HL-60 (cell line): Measurements from ENCODE around the gene GRID1.

ENCODE experiments used
- DNase-seq, 2 experiments: peaks; one replicate each; pipeline ENCODE4 v3.0.0-alpha.2; 2010 to 2020; ENCODE audit warnings: low read depth in 1 of 2, low spot score in 1 of 2
- H3K27ac ChIP-seq: fragments of 250-450 bp; sonication (Bioruptor Pico); replicated peaks from 2 replicates; pipeline ENCODE4 v1.5.1; 2020; ENCODE audit warnings: mild to moderate bottlenecking, moderate library complexity
- H3K27me3 ChIP-seq: fragments of 250-450 bp; sonication (Bioruptor Pico); 2 replicates; pipeline ENCODE4 v1.5.1; 2021; ENCODE audit warnings: mild to moderate bottlenecking, moderate library complexity; ENCODE audit not compliant: insufficient read depth, poor library complexity, severe bottlenecking
- H3K4me3 ChIP-seq: replicated peaks from 2 replicates; pipeline ENCODE4 v1.5.1; 2011; ENCODE audit warnings: mild to moderate bottlenecking, control low read depth, low read length; ENCODE audit not compliant: insufficient read depth
- GABPA ChIP-seq: IDR thresholded peaks from 2 replicates; pipeline ENCODE4 v1.6.1; 2012; ENCODE audit warnings: low read depth
- POLR2AphosphoS5 ChIP-seq: IDR thresholded peaks from 2 replicates; pipeline ENCODE4 v1.6.1; 2012; ENCODE audit warnings: low read depth
- SPI1 ChIP-seq: IDR thresholded peaks from 2 replicates; pipeline ENCODE4 v1.6.1; 2012; ENCODE audit warnings: low read depth, mild to moderate bottlenecking, borderline replicate concordance
- TF ChIP-seq, protein P1 (sequence below): IDR thresholded peaks from 2 replicates; pipeline ENCODE4 v1.6.1; 2012; ENCODE audit warnings: low read depth; ENCODE audit not compliant: insufficient replicate concordance
- TF ChIP-seq, protein P2 (sequence below): IDR thresholded peaks from one replicate; pipeline ENCODE4 v1.5.1; 2011; ENCODE audit warnings: low read length, control low read depth, inconsistent platforms; ENCODE audit not compliant: insufficient read depth

GRID1 gene

DNA sequence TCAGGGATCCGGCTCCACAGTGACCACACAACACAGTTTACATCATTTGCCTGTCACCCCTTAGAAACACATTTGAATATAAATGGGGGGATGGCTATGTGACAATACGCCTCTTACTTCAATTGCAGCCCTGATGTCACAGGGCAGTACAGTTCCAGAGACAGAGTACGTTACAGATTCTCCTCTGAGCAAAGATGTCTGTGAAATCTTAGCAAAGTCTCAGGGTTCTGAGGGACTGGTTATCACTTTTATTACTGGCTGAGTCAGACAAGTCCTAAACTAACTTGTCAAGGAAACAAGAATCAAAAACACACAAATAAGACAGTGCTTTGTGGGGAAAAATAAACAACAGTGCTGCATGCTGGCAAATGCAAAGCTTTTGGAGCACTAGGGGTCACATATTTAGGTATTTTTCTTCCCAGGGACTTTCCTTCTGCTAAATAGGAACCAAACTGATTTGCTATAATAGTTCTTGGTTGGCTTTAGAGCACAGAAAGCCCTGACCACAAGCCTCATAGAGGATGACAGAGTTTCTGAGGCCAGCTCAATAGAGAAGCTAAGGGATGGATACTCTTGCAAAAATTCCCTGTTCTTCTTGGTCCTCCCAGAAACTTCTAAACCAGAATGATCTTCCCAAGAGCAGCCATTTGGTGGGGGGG lies 501.6 kb downstream of the GRID1 start:
- Histone ChIP-seq H3K4me3 (no peak overlapping the region), H3K27ac (no peak overlapping the region), H3K27me3 (no peaks in the 10 kb centered on the region)
- no peak for DNase-seq
- TF ChIP-seq, protein P1, sequence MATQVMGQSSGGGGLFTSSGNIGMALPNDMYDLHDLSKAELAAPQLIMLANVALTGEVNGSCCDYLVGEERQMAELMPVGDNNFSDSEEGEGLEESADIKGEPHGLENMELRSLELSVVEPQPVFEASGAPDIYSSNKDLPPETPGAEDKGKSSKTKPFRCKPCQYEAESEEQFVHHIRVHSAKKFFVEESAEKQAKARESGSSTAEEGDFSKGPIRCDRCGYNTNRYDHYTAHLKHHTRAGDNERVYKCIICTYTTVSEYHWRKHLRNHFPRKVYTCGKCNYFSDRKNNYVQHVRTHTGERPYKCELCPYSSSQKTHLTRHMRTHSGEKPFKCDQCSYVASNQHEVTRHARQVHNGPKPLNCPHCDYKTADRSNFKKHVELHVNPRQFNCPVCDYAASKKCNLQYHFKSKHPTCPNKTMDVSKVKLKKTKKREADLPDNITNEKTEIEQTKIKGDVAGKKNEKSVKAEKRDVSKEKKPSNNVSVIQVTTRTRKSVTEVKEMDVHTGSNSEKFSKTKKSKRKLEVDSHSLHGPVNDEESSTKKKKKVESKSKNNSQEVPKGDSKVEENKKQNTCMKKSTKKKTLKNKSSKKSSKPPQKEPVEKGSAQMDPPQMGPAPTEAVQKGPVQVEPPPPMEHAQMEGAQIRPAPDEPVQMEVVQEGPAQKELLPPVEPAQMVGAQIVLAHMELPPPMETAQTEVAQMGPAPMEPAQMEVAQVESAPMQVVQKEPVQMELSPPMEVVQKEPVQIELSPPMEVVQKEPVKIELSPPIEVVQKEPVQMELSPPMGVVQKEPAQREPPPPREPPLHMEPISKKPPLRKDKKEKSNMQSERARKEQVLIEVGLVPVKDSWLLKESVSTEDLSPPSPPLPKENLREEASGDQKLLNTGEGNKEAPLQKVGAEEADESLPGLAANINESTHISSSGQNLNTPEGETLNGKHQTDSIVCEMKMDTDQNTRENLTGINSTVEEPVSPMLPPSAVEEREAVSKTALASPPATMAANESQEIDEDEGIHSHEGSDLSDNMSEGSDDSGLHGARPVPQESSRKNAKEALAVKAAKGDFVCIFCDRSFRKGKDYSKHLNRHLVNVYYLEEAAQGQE: no peak

DNA sequence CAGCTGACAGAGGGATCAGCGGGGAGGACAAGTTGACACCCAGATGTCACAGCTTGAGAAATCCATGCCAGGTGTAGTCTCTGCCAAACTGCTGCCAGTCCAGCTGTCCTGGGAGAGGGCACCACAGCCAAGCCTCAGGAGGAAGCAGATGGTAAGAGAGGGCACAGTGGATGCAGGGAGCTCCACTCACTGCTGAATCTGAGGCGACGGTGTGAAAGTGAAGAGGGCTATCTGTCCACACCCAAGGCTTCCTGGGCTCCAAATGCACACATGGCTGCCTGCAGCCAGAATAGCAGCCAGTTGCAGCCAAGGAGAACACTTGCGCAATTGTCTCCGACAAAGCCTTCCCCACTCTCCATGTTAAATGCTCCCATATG lies 502.4 kb downstream of the GRID1 start:
- no peak for DNase-seq
- no peak overlapping the region for H3K4me3 ChIP-seq
- no peak overlapping the region for H3K27ac ChIP-seq
- H3K27me3 ChIP-seq: no peaks in the 10 kb centered on the region
- TF ChIP-seq GABPA: no peak
- TF ChIP-seq POLR2AphosphoS5: no peak
- no peak for TF ChIP-seq SPI1
- TF ChIP-seq, protein P1: no peak
- TF ChIP-seq, protein P2, sequence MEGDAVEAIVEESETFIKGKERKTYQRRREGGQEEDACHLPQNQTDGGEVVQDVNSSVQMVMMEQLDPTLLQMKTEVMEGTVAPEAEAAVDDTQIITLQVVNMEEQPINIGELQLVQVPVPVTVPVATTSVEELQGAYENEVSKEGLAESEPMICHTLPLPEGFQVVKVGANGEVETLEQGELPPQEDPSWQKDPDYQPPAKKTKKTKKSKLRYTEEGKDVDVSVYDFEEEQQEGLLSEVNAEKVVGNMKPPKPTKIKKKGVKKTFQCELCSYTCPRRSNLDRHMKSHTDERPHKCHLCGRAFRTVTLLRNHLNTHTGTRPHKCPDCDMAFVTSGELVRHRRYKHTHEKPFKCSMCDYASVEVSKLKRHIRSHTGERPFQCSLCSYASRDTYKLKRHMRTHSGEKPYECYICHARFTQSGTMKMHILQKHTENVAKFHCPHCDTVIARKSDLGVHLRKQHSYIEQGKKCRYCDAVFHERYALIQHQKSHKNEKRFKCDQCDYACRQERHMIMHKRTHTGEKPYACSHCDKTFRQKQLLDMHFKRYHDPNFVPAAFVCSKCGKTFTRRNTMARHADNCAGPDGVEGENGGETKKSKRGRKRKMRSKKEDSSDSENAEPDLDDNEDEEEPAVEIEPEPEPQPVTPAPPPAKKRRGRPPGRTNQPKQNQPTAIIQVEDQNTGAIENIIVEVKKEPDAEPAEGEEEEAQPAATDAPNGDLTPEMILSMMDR: no peak

DNA sequence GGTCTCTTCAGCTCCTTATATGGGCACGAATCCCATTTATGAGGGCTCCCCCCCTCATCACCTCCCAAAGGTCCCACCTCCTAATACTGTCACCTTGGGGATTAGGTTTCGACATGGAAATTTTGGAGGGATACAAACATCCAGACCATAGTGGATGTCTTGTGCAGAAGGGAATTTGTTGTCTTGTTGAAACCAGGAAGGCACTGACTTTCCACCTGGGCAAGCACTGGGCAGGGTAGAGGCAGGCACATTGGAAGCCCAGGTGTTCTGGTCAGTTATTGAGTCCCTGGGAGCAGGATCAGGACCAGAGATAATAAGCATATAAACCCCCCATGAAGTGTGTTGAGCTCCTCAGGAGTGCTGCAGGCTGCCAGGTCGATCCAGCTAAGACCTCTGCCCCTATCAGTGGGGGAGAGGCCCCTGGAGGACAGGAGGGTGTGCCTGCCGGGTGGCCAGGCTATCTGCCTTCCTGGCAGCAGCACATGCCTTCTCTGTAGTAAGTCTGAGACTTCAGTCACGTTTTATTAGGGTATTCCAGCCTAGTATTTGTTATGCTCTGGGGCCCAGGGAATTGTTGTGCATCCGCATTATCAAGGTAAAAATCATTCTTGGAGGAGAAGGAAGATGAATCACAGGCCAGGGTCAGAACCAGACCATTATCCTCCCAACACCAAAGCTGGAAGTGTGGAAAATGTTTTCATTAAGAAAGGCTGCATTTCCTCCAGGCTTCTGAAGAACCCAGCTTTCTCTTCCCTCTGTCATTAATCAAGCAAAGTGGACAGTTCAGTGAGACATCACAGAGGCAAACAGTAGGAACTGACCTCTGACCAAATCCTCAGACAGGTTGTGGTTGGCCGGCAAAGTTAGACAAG lies 503.1 kb downstream of the GRID1 start:
- H3K4me3 ChIP-seq: no peak overlapping the region
- TF ChIP-seq SPI1: no peak
- TF ChIP-seq, protein P2: no peak
- TF ChIP-seq, protein P1: no peak
- TF ChIP-seq POLR2AphosphoS5: no peak
- no peak for TF ChIP-seq GABPA
- no peaks in the 10 kb centered on the region for H3K27me3 ChIP-seq
- H3K27ac ChIP-seq: no peak overlapping the region
- DNase-seq: no peak
